ENCODE results near the gene TGM2. TPM values are rescaled to one million over a fixed set of nuclear protein-coding genes. Genes with fewer than 3 reads are reported as not detected.

Gene TGM2
- total and polyA plus RNA-seq, 7 donors, result 6.5 to 104 (median 20.7) TPM

- no peak overlapping the region for H3K4me3 ChIP-seq
- H3K4me1 ChIP-seq, result peaks cover 0 to 33% (median 16%) of the 10 kb centered on the region in 4 donors
- intact Hi-C loops (cut with DNase I), result no loop called here
- no peak for DNase-seq
- H3K27ac ChIP-seq, result no peak overlapping the region
- H3K27me3 ChIP-seq, result no peaks in the 10 kb centered on the region
- 89 to 92% methylated on average over 2 of the region's 2 CpGs for WGBS, 2 donors
- no peaks in the 10 kb centered on the region for H3K36me3 ChIP-seq
- TF ChIP-seq POLR2AphosphoS5 (IDR thresholded peaks at IDR 0.05), result no peak
- no peak for TF ChIP-seq POLR2A (IDR thresholded peaks at IDR 0.05)
- TF ChIP-seq CTCF (IDR thresholded peaks at IDR 0.05), result no peak
- no peak for TF ChIP-seq EP300 (IDR thresholded peaks at IDR 0.05)
- H3K9me3 ChIP-seq, result no peaks in the 10 kb centered on the region
Observed at GRCh38 chr20:38117205-38117604, 47.9 kb downstream of the TGM2 start.

- H3K4me3 ChIP-seq, result no peak overlapping the region
- H3K4me1 ChIP-seq, result peaks cover 0 to 40% (median 17%) of the 10 kb centered on the region in 4 donors
- no peak for TF ChIP-seq POLR2AphosphoS5 (IDR thresholded peaks at IDR 0.05)
- no peak for TF ChIP-seq EP300 (IDR thresholded peaks at IDR 0.05)
- no peak for TF ChIP-seq POLR2A (IDR thresholded peaks at IDR 0.05)
- TF ChIP-seq CTCF (IDR thresholded peaks at IDR 0.05), result no peak
- intact Hi-C loops (cut with DNase I), result no loop called here
- no peaks in the 10 kb centered on the region for H3K27me3 ChIP-seq
- WGBS, 2 donors, result 62 to 76% methylated on average over 3 of the region's 3 CpGs
- no peak overlapping the region for H3K27ac ChIP-seq
- H3K36me3 ChIP-seq, result no peaks in the 10 kb centered on the region
- no peak for DNase-seq
- no peaks in the 10 kb centered on the region for H3K9me3 ChIP-seq
Observed at GRCh38 chr20:38116409-38117165, 48.5 kb downstream of the TGM2 start.

- 85 to 94% methylated on average over 2 of the region's 2 CpGs for WGBS, 2 donors
- TF ChIP-seq POLR2A (IDR thresholded peaks at IDR 0.05) (no peak), POLR2AphosphoS5 (IDR thresholded peaks at IDR 0.05) (no peak), EP300 (IDR thresholded peaks at IDR 0.05) (no peak), CTCF (IDR thresholded peaks at IDR 0.05) (no peak)
- Histone ChIP-seq H3K27ac (no peak overlapping the region), H3K4me3 (no peak overlapping the region), H3K9me3 (no peaks in the 10 kb centered on the region), H3K36me3 (no peaks in the 10 kb centered on the region), H3K27me3 (no peaks in the 10 kb centered on the region), H3K4me1 (peaks cover 0 to 46% (median 24%) of the 10 kb centered on the region in 4 donors)
- intact Hi-C loops (cut with DNase I), result no loop called here
- no peak for DNase-seq
Observed at GRCh38 chr20:38115896-38116295, 49.2 kb downstream of the TGM2 start.

- H3K4me1 ChIP-seq, result peaks cover 0 to 50% (median 31%) of the 10 kb centered on the region in 4 donors
- no peak for DNase-seq
- 94% methylated on average over 1 of the region's 1 CpG for WGBS, 2 donors
- H3K27me3 ChIP-seq, result no peaks in the 10 kb centered on the region
- no peaks in the 10 kb centered on the region for H3K9me3 ChIP-seq
- H3K27ac ChIP-seq, result no peak overlapping the region
- no peak for TF ChIP-seq EP300 (IDR thresholded peaks at IDR 0.05)
- no peak for TF ChIP-seq CTCF (IDR thresholded peaks at IDR 0.05)
- TF ChIP-seq POLR2A (IDR thresholded peaks at IDR 0.05), result no peak
- TF ChIP-seq POLR2AphosphoS5 (IDR thresholded peaks at IDR 0.05), result no peak
- H3K36me3 ChIP-seq, result no peaks in the 10 kb centered on the region
- no peak overlapping the region for H3K4me3 ChIP-seq
- intact Hi-C loops (cut with DNase I), result no loop called here
Observed at GRCh38 chr20:38115205-38115604, 49.9 kb downstream of the TGM2 start.
